GM13976 (cell line): ENCODE measurements around the gene GRAMD4.
"Not testable (repeated sequence)": the region's sequence is repeated elsewhere in the genome, so short reads cannot be mapped to it uniquely, and the experiment has no call there.

Experiments used
- DNase-seq: peaks from one replicate; pipeline ENCODE4 v3.0.0; 2012; ENCODE audit warnings: low spot score
- CTCF ChIP-seq: IDR thresholded peaks from 2 replicates; pipeline ENCODE4 v1.5.1; 2012; ENCODE audit warnings: borderline replicate concordance, mild to moderate bottlenecking; ENCODE audit not compliant: insufficient read depth; ENCODE audit errors: extremely low read depth, missing control alignments, control extremely low read depth
- in situ Hi-C: fragments of 300-500 bp; cut with MboI; formaldehyde crosslinking; loops from one replicate; pipeline ENCODE4 v1.12.0; 2022; ENCODE audit warnings: low sequenced_read_pairs, mixed read lengths, inconsistent platforms; ENCODE audit not compliant: unreplicated experiment

Gene GRAMD4

GRCh38 chr22:46633334-46633890 lies 13.2 kb downstream of the GRAMD4 start:
- DNase-seq, result no peak
- in situ Hi-C loops, result no loop called here
- no peak for TF ChIP-seq CTCF

- in situ Hi-C loops, result no loop called here
- no peak for DNase-seq
- no peak for TF ChIP-seq CTCF
These were observed 14.0 kb downstream of the GRAMD4 start for GRCh38 chr22:46634011-46634699.

GRCh38 chr22:46634973-46635685 lies 14.9 kb downstream of the GRAMD4 start:
- not testable (repeated sequence) for DNase-seq

GRCh38 chr22:46635756-46636155 lies 15.6 kb downstream of the GRAMD4 start:
- no peak for TF ChIP-seq CTCF
- DNase-seq, result no peak
- in situ Hi-C loops, result no loop called here

More at GRCh38 chr22:46634973-46635685, 14.9 kb downstream of the GRAMD4 start:
- in situ Hi-C loops, result not testable (repeated sequence)

GRCh38 chr22:46636221-46637002 lies 16.2 kb downstream of the GRAMD4 start:
- in situ Hi-C loops, result no loop called here
- no peak for DNase-seq
- no peak for TF ChIP-seq CTCF

- in situ Hi-C loops, result no loop called here
- no peak for DNase-seq
- TF ChIP-seq CTCF, result no peak
These were observed 17.8 kb downstream of the GRAMD4 start for GRCh38 chr22:46637711-46638600.
